GM19397 (cell line): ENCODE data around the gene RAB27A.

Experiments
- ATAC-seq: cut with Tn5 transposase; IDR thresholded peaks from one replicate; pipeline ENCODE4 v1.9.1; 2021; ENCODE audit warnings: mild to moderate bottlenecking, moderate library complexity; ENCODE audit not compliant: unreplicated experiment

RAB27A gene

GRCh38 chr15:55230051-55230670 is 59.5 kb downstream of the RAB27A start:
- no peak for ATAC-seq

- ATAC-seq: no peak
Measured at GRCh38 chr15:55226127-55226526, 63.5 kb downstream of the RAB27A start.

GRCh38 chr15:55224892-55225291 is 64.7 kb downstream of the RAB27A start:
- ATAC-seq: no peak

- peak; percentile 68 for ATAC-seq
Measured at GRCh38 chr15:55222588-55222987, 67.0 kb downstream of the RAB27A start.

- ATAC-seq: peak; percentile 42
Measured at GRCh38 chr15:55221090-55222011, 68.3 kb downstream of the RAB27A start.

- no peak for ATAC-seq
Measured at GRCh38 chr15:55220606-55221005, 69.0 kb downstream of the RAB27A start.

- no peak for ATAC-seq
Measured at GRCh38 chr15:55218056-55218455, 71.6 kb downstream of the RAB27A start.

- ATAC-seq: no peak
Measured at GRCh38 chr15:55204464-55204863, 85.1 kb downstream of the RAB27A start.

GRCh38 chr15:55202206-55202605 is 87.4 kb downstream of the RAB27A start:
- ATAC-seq: no peak

GRCh38 chr15:55198706-55199105 is 90.9 kb downstream of the RAB27A start:
- ATAC-seq: no peak

GRCh38 chr15:55197719-55198118 is 91.9 kb downstream of the RAB27A start:
- ATAC-seq: no peak

GRCh38 chr15:55197362-55197705 is 92.3 kb downstream of the RAB27A start:
- peak; percentile 17 for ATAC-seq

- peak; percentile 99 for ATAC-seq
Measured at GRCh38 chr15:55196458-55197361, 92.9 kb downstream of the RAB27A start, which contains the start of gene RSL24D1. Gene RSL24D1 (minus strand): TSS chr15:55196941. CDS start chr15:55196890, 51 bp downstream.

GRCh38 chr15:55195996-55196395 is 93.6 kb downstream of the RAB27A start:
- ATAC-seq: no peak

GRCh38 chr15:55194256-55194655 is 95.4 kb downstream of the RAB27A start:
- ATAC-seq: no peak

GRCh38 chr15:55186331-55186730 is 103.3 kb downstream of the RAB27A start:
- ATAC-seq: no peak

GRCh38 chr15:55183679-55184078 is 105.9 kb downstream of the RAB27A start:
- no peak for ATAC-seq

- no peak for ATAC-seq
Measured at GRCh38 chr15:55179141-55179540, 110.5 kb downstream of the RAB27A start.

GRCh38 chr15:55170361-55170760 is 119.3 kb downstream of the RAB27A start:
- no peak for ATAC-seq

GRCh38 chr15:55168350-55168974 is 121.2 kb downstream of the RAB27A start:
- ATAC-seq: peak; percentile 81

GRCh38 chr15:55164284-55164683 is 125.3 kb downstream of the RAB27A start:
- no peak for ATAC-seq
